NCI-H82 (cell line): ENCODE data around the gene SMIM24.
A peak's percentile ranks its signal among the peaks of the same experiment; 100 is the strongest.

Experiments
- DNase-seq: peaks from one replicate; lab custom pipeline; 2025; lab: John Stamatoyannopoulos, UW

Gene SMIM24

GRCh38 chr19:3480383-3481091 is at the start of gene SMIM24:
Gene SMIM24 (minus strand): TSS chr19:3480525. CDS start chr19:3480463, 62 bp downstream.
- DNase-seq = no peak

- peak; percentile 20 for DNase-seq
These were observed 49.0 kb upstream of the SMIM24 start for GRCh38 chr19:3529299-3529698.

- no peak for DNase-seq
These were observed 48.4 kb upstream of the SMIM24 start for GRCh38 chr19:3528539-3529211.

GRCh38 chr19:3528080-3528479 is 47.8 kb upstream of the SMIM24 start:
- DNase-seq = no peak

- no peak for DNase-seq
These were observed 47.0 kb upstream of the SMIM24 start for GRCh38 chr19:3527238-3527910.

GRCh38 chr19:3526507-3527237 is 46.3 kb upstream of the SMIM24 start:
- no peak for DNase-seq

- no peak for DNase-seq
These were observed 44.7 kb upstream of the SMIM24 start for GRCh38 chr19:3524904-3525451.

- DNase-seq = no peak
These were observed 43.9 kb upstream of the SMIM24 start for GRCh38 chr19:3524078-3524842.

GRCh38 chr19:3523361-3524077 is 43.2 kb upstream of the SMIM24 start:
- no peak for DNase-seq

- no peak for DNase-seq
These were observed 42.4 kb upstream of the SMIM24 start for GRCh38 chr19:3522421-3523360.

- DNase-seq = no peak
These were observed 40.8 kb upstream of the SMIM24 start for GRCh38 chr19:3521104-3521445.

GRCh38 chr19:3520166-3521103 is 40.1 kb upstream of the SMIM24 start:
- no peak for DNase-seq

GRCh38 chr19:3519126-3519525 is 38.8 kb upstream of the SMIM24 start:
- DNase-seq = no peak

- DNase-seq = no peak
These were observed 38.3 kb upstream of the SMIM24 start for GRCh38 chr19:3518659-3519058.

- no peak for DNase-seq
These were observed 37.9 kb upstream of the SMIM24 start for GRCh38 chr19:3518255-3518654.

- DNase-seq = no peak
These were observed 37.3 kb upstream of the SMIM24 start for GRCh38 chr19:3517638-3518037.

GRCh38 chr19:3516675-3517207 is 36.4 kb upstream of the SMIM24 start:
- DNase-seq = no peak

- no peak for DNase-seq
These were observed 35.6 kb upstream of the SMIM24 start for GRCh38 chr19:3515891-3516422.
